NT2/D1 (cell line): ENCODE results near the gene TUSC2.

ENCODE experiments used
- SUZ12 ChIP-seq: IDR thresholded peaks from 2 replicates; pipeline ENCODE4 v1.6.1; 2011; ENCODE audit not compliant: insufficient read length, insufficient read depth; ENCODE audit errors: extremely low read depth
- YY1 ChIP-seq: IDR thresholded peaks from 2 replicates; pipeline ENCODE4 v1.6.1; 2011; ENCODE audit not compliant: insufficient read length, insufficient read depth
- ZNF274 ChIP-seq: IDR thresholded peaks from 2 replicates; pipeline ENCODE4 v1.6.1; 2011; ENCODE audit warnings: mild to moderate bottlenecking, low read depth, low read length

- TF ChIP-seq YY1 (no peak), SUZ12 (no peak), ZNF274 (no peak)
These were observed 23.3 kb upstream of the TUSC2 start for GRCh38 chr3:50351323-50351697.
